Sigmoid colon (tissue), 7 donors: ENCODE results near the gene TSPYL1. TPM values are rescaled to one million over a fixed set of nuclear protein-coding genes. Genes with fewer than 3 reads are reported as not detected.

ENCODE experiments used
- DNase-seq: peaks from one replicate; pipeline ENCODE4 v3.0.0-alpha.2; 2019
- H3K27ac ChIP-seq, 4 donors: fragments of 200-600 bp; sonication (generic); one replicate each; pipeline ENCODE4 v1.5.1; 2016 to 2019; ENCODE audit warnings: mild to moderate bottlenecking in 1 of 4
- H3K27me3 ChIP-seq, 3 donors: fragments of 200-600 bp; sonication (generic); one replicate each; pipeline ENCODE4 v1.5.1; 2019; ENCODE audit warnings: mild to moderate bottlenecking in 1 of 3
- H3K36me3 ChIP-seq, 4 donors: fragments of 200-600 bp; sonication (generic); one replicate each; pipeline ENCODE4 v1.5.1; 2016 to 2019
- H3K4me1 ChIP-seq, 4 donors: fragments of 200-600 bp; sonication (generic); one replicate each; pipeline ENCODE4 v1.5.1; 2017 to 2019
- H3K4me3 ChIP-seq, 4 donors: fragments of 200-600 bp; sonication (generic); one replicate each; pipeline ENCODE4 v1.5.1; 2017 to 2019; ENCODE audit warnings: mild to moderate bottlenecking in 2 of 4, moderate library complexity in 1 of 4
- H3K9me3 ChIP-seq, 4 donors: fragments of 200-600 bp in 3 of 4; sonication (generic) in 3 of 4; one replicate each; pipeline versions ENCODE4 v1.5.1 to v1.6.1; 2013 to 2019
- CTCF ChIP-seq, 4 experiments: fragments of 450-650 bp in 3 of 4; fragments of 200-600 bp in 1 of 4; IDR thresholded peaks; one replicate each; pipeline ENCODE4 v1.5.1; 2016 to 2019; ENCODE audit warnings: antibody characterized with exemption in 4 of 4, mild to moderate bottlenecking in 3 of 4, moderate library complexity in 2 of 4
- EP300 ChIP-seq, 4 donors: sonication (generic); formaldehyde crosslinking; IDR thresholded peaks; one replicate each; pipeline ENCODE4 v1.6.1; 2017; ENCODE audit warnings: antibody characterized with exemption in 4 of 4
- POLR2A ChIP-seq, 2 donors: fragments of 450-650 bp; IDR thresholded peaks; one replicate each; pipeline ENCODE4 v1.6.1; 2016; ENCODE audit warnings: antibody characterized with exemption in 2 of 2, mild to moderate bottlenecking in 2 of 2, moderate library complexity in 2 of 2
- POLR2AphosphoS5 ChIP-seq, 4 donors: sonication (generic); formaldehyde crosslinking; IDR thresholded peaks; one replicate each; pipeline ENCODE4 v1.6.1; 2017; ENCODE audit warnings: antibody characterized with exemption in 4 of 4
- WGBS, 2 donors: extraction: QIAGEN DNeasy Blood & Tissue Kit; methylation state at CpG; one replicate each; pipeline ENCODE4 v1.1.7; 2013; 5-methylcytosine and 5-hydroxymethylcytosine counted together
- intact Hi-C: fragments of 100-400 bp; cut with DNase I; formaldehyde crosslinking; loops from one replicate; pipeline ENCODE4 v1.15.1; 2023
- polyA plus RNA-seq, 3 donors: library from polyadenylated mRNA; stranded (reverse); fragments of 200-250 nt; gene quantifications; one replicate each; pipeline ENCODE4 v1.2.3, GENCODE V29; 2013
- total RNA-seq, 4 donors: library from RNA; depleted of rRNA; stranded (reverse); fragments of >200 nt; gene quantifications; one replicate each; pipeline ENCODE4 v1.1.0, GENCODE V29; 2016
- donor health status: healthy with polysubstance abuse.
- donor health status: Bipolar disorder and iron deficiency.
- donor health status: healthy.

TSPYL1 gene
- total and polyA plus RNA-seq, 7 donors: 24.6 to 79.6 (median 52.8) TPM

- 47 to 82% methylated on average over 2 of the region's 2 CpGs for WGBS, 2 donors
- intact Hi-C loops: no loop called here
- DNase-seq: no peak
These were observed 8.5 kb downstream of the TSPYL1 start for GRCh38 chr6:116271149-116271708.

GRCh38 chr6:116268589-116269293 lies 11.0 kb downstream of the TSPYL1 start:
- peak; percentile 37 to 74 (median 64) for TF ChIP-seq CTCF (IDR thresholded peaks at IDR 0.05)
- no peak for TF ChIP-seq POLR2AphosphoS5 (IDR thresholded peaks at IDR 0.05)
- Histone ChIP-seq H3K27ac (no peak overlapping the region), H3K9me3 (no peaks in the 10 kb centered on the region), H3K4me3 (no peak overlapping the region), H3K4me1 (peaks cover 0 to 6% (median 0%) of the 10 kb centered on the region in 4 donors), H3K27me3 (no peaks in the 10 kb centered on the region), H3K36me3 (peaks cover 0 to 9% (median 6%) of the 10 kb centered on the region in 4 donors)
- intact Hi-C loops: no loop called here
- 31 to 33% methylated on average over 3 of the region's 3 CpGs for WGBS, 2 donors
- no peak for DNase-seq

More at GRCh38 chr6:116271149-116271708, 8.5 kb downstream of the TSPYL1 start:
- H3K4me1 ChIP-seq: peaks cover 0 to 29% (median 19%) of the 10 kb centered on the region in 4 donors
- H3K9me3 ChIP-seq: no peaks in the 10 kb centered on the region
- H3K27me3 ChIP-seq: no peaks in the 10 kb centered on the region
- no peak overlapping the region for H3K4me3 ChIP-seq
- H3K27ac ChIP-seq: no peak overlapping the region
- peaks cover 0 to 17% (median 7%) of the 10 kb centered on the region in 4 donors for H3K36me3 ChIP-seq
- TF ChIP-seq POLR2AphosphoS5 (IDR thresholded peaks at IDR 0.05): no peak
- TF ChIP-seq CTCF (IDR thresholded peaks at IDR 0.05): no peak
- TF ChIP-seq EP300 (IDR thresholded peaks at IDR 0.05): no peak
- no peak for TF ChIP-seq POLR2A (IDR thresholded peaks at IDR 0.05)

- DNase-seq: no peak
- H3K9me3 ChIP-seq: no peaks in the 10 kb centered on the region
- no peak for TF ChIP-seq POLR2AphosphoS5 (IDR thresholded peaks at IDR 0.05)
- no peak for TF ChIP-seq CTCF (IDR thresholded peaks at IDR 0.05)
- no peak for TF ChIP-seq EP300 (IDR thresholded peaks at IDR 0.05)
- no peak for TF ChIP-seq POLR2A (IDR thresholded peaks at IDR 0.05)
- intact Hi-C loops: no loop called here
- 49 to 57% methylated on average over 3 of the region's 3 CpGs for WGBS, 2 donors
- H3K4me1 ChIP-seq: peaks cover 0 to 6% (median 0%) of the 10 kb centered on the region in 4 donors
- H3K36me3 ChIP-seq: peaks cover 0 to 7% (median 2%) of the 10 kb centered on the region in 4 donors
- no peak overlapping the region for H3K27ac ChIP-seq
- H3K27me3 ChIP-seq: no peaks in the 10 kb centered on the region
- no peak overlapping the region for H3K4me3 ChIP-seq
These were observed 11.7 kb downstream of the TSPYL1 start for GRCh38 chr6:116267836-116268588.

GRCh38 chr6:116266803-116267202 lies 12.9 kb downstream of the TSPYL1 start:
- Histone ChIP-seq H3K4me1 (no peaks in the 10 kb centered on the region), H3K27ac (no peak overlapping the region), H3K27me3 (no peaks in the 10 kb centered on the region), H3K9me3 (no peaks in the 10 kb centered on the region), H3K36me3 (peaks cover 0 to 5% (median 0%) of the 10 kb centered on the region in 4 donors), H3K4me3 (no peak overlapping the region)
- no peak for DNase-seq
- no peak for TF ChIP-seq POLR2A (IDR thresholded peaks at IDR 0.05)
- intact Hi-C loops: no loop called here
